RWPE2 (cell line): ENCODE measurements around the gene TEX13A.
"Not testable (repeated sequence)": the region's sequence is repeated elsewhere in the genome, so short reads cannot be mapped to it uniquely, and the experiment has no call there.

Experiments used
- ATAC-seq: fragments of 200-7000 bp; cut with Tn5 transposase; 3 replicates; pipeline ENCODE4 v1.9.1; 2021; ENCODE audit warnings: low read depth
- DNase-seq: peaks from one replicate; pipeline ENCODE4 v3.0.0-alpha.2; 2020; ENCODE audit warnings: low spot score
- H3K27ac ChIP-seq: fragments of 450-650 bp; 2 replicates; pipeline ENCODE4 v1.5.1; 2017; ENCODE audit warnings: mild to moderate bottlenecking; ENCODE audit not compliant: poor library complexity, severe bottlenecking
- H3K27me3 ChIP-seq: fragments of 250-450 bp; sonication (Bioruptor Pico); 2 replicates; pipeline ENCODE4 v1.5.1; 2021; ENCODE audit warnings: mild to moderate bottlenecking, moderate library complexity; ENCODE audit not compliant: insufficient read depth, poor library complexity, severe bottlenecking
- H3K36me3 ChIP-seq: fragments of 250-450 bp; sonication (Bioruptor Pico); 2 replicates; pipeline ENCODE4 v1.5.1; 2020; ENCODE audit warnings: low read depth, mild to moderate bottlenecking, moderate library complexity
- H3K4me1 ChIP-seq: fragments of 250-450 bp; sonication (Bioruptor Pico); 2 replicates; pipeline ENCODE4 v1.5.1; 2021; ENCODE audit warnings: mild to moderate bottlenecking, moderate library complexity; ENCODE audit not compliant: insufficient read depth, poor library complexity, severe bottlenecking
- H3K4me3 ChIP-seq: fragments of 250-450 bp; sonication (Bioruptor Pico); 2 replicates; pipeline ENCODE4 v1.5.1; 2021; ENCODE audit warnings: mild to moderate bottlenecking, moderate library complexity; ENCODE audit not compliant: severe bottlenecking
- H3K9me3 ChIP-seq: fragments of 250-450 bp; sonication (Bioruptor Pico); 2 replicates; pipeline ENCODE4 v1.5.1; 2021; ENCODE audit warnings: mild to moderate bottlenecking, moderate library complexity; ENCODE audit not compliant: severe bottlenecking
- CTCF ChIP-seq: fragments of 450-650 bp; IDR thresholded peaks from one replicate; pipeline ENCODE4 v1.5.1; 2017; ENCODE audit warnings: mild to moderate bottlenecking, moderate library complexity; ENCODE audit not compliant: poor library complexity, severe bottlenecking

Gene TEX13A

GRCh38 chrX:105263801-105264200 is 43.3 kb upstream of the TEX13A start:
- no peaks in the 10 kb centered on the region for H3K27me3 ChIP-seq
- no peaks in the 10 kb centered on the region for H3K4me1 ChIP-seq
- ATAC-seq (no peak), DNase-seq (no peak)
- H3K9me3 ChIP-seq, result no peaks in the 10 kb centered on the region
- no peak overlapping the region for H3K27ac ChIP-seq
- no peaks in the 10 kb centered on the region for H3K36me3 ChIP-seq
- no peak for TF ChIP-seq CTCF
- no peak overlapping the region for H3K4me3 ChIP-seq

- no peak for ATAC-seq
- Histone ChIP-seq H3K4me1 (no peaks in the 10 kb centered on the region), H3K36me3 (no peaks in the 10 kb centered on the region), H3K27ac (no peak overlapping the region), H3K27me3 (no peaks in the 10 kb centered on the region), H3K9me3 (no peaks in the 10 kb centered on the region), H3K4me3 (no peak overlapping the region)
- TF ChIP-seq CTCF, result no peak
- DNase-seq, result no peak
Observed at GRCh38 chrX:105263171-105263570, 42.7 kb upstream of the TEX13A start.

- Histone ChIP-seq H3K27me3 (no peaks in the 10 kb centered on the region), H3K4me3 (no peak overlapping the region), H3K9me3 (no peaks in the 10 kb centered on the region), H3K4me1 (no peaks in the 10 kb centered on the region), H3K36me3 (no peaks in the 10 kb centered on the region), H3K27ac (no peak overlapping the region)
- TF ChIP-seq CTCF, result no peak
- ATAC-seq (no peak), DNase-seq (no peak)
Observed at GRCh38 chrX:105260291-105261043, 40.0 kb upstream of the TEX13A start.

GRCh38 chrX:105241056-105241455 is 20.6 kb upstream of the TEX13A start:
- H3K4me1 ChIP-seq, result no peaks in the 10 kb centered on the region
- TF ChIP-seq CTCF, result no peak
- no peak overlapping the region for H3K27ac ChIP-seq
- no peaks in the 10 kb centered on the region for H3K36me3 ChIP-seq
- DNase-seq (no peak), ATAC-seq (no peak)
- no peak overlapping the region for H3K4me3 ChIP-seq
- no peaks in the 10 kb centered on the region for H3K9me3 ChIP-seq
- no peaks in the 10 kb centered on the region for H3K27me3 ChIP-seq

- H3K4me3 ChIP-seq, H3K27me3 ChIP-seq, H3K27ac ChIP-seq, H3K36me3 ChIP-seq, DNase-seq, H3K4me1 ChIP-seq, H3K9me3 ChIP-seq, ATAC-seq: not testable (repeated sequence)
Observed at GRCh38 chrX:105237407-105237806, 16.9 kb upstream of the TEX13A start.
